ENCODE measurements around the gene GRK2. TPM values are rescaled to one million over a fixed set of nuclear protein-coding genes. Genes with fewer than 3 reads are reported as not detected.
A peak's percentile ranks its signal among the peaks of the same experiment; 100 is the strongest.

Gene GRK2
- total and polyA plus RNA-seq, 9 of the 15 experiments (the other 6 are each of a cell fraction or from before 2014, with no cell fraction given): 0.24 to 95.8 (median 56.5) TPM

DNA sequence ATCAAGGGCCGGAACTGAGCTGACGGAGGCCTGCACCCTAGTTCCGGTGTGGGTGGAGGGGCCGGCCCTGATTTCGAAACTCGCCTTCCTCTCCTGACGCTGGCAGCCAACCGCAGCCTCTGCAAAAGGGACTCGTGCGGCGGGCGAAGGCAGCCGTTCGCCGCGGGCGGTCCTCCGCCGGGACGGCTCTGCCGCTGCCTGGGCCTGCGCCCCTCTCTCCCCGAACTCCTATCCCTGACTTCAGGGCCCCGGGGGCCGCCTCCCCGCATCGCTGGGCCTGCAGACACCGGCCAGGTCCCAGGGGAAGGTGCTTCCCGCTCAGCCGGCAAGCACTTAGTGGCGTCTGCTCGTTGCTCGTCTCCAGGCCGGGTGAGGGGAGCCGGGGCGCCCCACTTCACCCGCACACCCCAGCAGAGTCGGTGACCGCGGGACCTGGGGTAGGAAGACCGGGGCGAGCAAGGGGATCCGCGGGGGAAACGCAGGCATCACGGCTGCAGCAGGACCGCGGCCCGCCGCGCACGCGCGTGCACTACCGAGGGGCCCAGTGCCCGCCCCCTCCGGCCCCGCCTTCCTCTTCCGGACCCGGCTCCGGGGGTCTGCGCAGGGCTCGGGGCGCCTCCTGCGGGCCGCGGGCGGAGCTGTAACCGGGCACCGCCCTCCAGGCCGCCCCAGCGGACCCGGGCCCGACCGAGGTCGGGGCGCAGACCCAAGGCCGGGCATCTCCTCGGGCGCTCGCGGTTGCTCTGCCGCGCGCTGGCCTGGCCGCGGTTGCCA, 22.4 kb downstream of the GRK2 start (continued):
- TF ChIP-seq, protein P1, sequence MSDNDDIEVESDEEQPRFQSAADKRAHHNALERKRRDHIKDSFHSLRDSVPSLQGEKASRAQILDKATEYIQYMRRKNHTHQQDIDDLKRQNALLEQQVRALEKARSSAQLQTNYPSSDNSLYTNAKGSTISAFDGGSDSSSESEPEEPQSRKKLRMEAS (CRISPR knock-in tag; IDR thresholded peaks at IDR 0.05): peak; percentile 81
- TF ChIP-seq, protein P2, sequence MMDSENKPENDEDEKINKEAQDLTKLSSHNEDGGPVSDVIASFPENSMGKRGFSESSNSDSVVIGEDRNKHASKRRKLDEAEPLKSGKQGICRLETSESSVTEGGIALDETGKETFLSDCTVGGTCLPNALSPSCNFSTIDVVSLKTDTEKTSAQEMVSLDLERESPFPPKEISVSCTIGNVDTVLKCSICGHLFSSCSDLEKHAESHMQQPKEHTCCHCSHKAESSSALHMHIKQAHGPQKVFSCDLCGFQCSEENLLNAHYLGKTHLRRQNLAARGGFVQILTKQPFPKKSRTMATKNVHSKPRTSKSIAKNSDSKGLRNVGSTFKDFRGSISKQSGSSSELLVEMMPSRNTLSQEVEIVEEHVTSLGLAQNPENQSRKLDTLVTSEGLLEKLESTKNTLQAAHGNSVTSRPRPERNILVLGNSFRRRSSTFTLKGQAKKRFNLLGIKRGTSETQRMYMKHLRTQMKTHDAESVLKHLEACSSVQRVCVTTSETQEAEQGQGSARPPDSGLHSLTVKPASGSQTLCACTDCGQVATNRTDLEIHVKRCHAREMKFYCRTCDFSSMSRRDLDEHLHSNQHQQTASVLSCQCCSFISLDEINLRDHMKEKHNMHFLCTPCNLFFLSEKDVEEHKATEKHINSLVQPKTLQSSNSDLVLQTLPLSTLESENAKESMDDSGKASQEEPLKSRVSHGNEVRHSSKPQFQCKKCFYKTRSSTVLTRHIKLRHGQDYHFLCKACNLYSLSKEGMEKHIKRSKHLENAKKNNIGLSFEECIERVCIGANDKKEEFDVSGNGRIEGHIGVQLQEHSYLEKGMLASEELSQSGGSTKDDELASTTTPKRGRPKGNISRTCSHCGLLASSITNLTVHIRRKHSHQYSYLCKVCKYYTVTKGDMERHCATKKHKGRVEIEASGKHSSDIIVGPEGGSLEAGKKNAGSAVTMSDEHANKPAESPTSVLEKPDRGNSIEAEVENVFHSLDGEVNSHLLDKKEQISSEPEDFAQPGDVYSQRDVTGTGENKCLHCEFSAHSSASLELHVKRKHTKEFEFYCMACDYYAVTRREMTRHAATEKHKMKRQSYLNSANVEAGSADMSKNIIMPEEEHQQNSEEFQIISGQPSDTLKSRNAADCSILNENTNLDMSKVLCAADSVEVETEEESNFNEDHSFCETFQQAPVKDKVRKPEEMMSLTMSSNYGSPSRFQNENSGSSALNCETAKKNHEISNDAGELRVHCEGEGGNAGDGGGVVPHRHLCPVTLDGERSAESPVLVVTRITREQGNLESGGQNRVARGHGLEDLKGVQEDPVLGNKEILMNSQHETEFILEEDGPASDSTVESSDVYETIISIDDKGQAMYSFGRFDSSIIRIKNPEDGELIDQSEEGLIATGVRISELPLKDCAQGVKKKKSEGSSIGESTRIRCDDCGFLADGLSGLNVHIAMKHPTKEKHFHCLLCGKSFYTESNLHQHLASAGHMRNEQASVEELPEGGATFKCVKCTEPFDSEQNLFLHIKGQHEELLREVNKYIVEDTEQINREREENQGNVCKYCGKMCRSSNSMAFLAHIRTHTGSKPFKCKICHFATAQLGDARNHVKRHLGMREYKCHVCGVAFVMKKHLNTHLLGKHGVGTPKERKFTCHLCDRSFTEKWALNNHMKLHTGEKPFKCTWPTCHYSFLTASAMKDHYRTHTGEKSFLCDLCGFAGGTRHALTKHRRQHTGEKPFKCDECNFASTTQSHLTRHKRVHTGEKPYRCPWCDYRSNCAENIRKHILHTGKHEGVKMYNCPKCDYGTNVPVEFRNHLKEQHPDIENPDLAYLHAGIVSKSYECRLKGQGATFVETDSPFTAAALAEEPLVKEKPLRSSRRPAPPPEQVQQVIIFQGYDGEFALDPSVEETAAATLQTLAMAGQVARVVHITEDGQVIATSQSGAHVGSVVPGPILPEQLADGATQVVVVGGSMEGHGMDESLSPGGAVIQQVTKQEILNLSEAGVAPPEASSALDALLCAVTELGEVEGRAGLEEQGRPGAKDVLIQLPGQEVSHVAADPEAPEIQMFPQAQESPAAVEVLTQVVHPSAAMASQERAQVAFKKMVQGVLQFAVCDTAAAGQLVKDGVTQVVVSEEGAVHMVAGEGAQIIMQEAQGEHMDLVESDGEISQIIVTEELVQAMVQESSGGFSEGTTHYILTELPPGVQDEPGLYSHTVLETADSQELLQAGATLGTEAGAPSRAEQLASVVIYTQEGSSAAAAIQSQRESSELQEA (IDR thresholded peaks at IDR 0.05; ENCODE audit: low read depth): no peak
- TF ChIP-seq GTF2E2 (tag; IDR thresholded peaks at IDR 0.05): peak; percentile 47; the same call in 1 of the 2 replicates
- TF ChIP-seq STAG1 (CRISPR knock-in tag; IDR thresholded peaks at IDR 0.05; ENCODE audit: borderline replicate concordance): peak; percentile 26; the same call in 1 of the 2 replicates
- TF ChIP-seq, protein P3, sequence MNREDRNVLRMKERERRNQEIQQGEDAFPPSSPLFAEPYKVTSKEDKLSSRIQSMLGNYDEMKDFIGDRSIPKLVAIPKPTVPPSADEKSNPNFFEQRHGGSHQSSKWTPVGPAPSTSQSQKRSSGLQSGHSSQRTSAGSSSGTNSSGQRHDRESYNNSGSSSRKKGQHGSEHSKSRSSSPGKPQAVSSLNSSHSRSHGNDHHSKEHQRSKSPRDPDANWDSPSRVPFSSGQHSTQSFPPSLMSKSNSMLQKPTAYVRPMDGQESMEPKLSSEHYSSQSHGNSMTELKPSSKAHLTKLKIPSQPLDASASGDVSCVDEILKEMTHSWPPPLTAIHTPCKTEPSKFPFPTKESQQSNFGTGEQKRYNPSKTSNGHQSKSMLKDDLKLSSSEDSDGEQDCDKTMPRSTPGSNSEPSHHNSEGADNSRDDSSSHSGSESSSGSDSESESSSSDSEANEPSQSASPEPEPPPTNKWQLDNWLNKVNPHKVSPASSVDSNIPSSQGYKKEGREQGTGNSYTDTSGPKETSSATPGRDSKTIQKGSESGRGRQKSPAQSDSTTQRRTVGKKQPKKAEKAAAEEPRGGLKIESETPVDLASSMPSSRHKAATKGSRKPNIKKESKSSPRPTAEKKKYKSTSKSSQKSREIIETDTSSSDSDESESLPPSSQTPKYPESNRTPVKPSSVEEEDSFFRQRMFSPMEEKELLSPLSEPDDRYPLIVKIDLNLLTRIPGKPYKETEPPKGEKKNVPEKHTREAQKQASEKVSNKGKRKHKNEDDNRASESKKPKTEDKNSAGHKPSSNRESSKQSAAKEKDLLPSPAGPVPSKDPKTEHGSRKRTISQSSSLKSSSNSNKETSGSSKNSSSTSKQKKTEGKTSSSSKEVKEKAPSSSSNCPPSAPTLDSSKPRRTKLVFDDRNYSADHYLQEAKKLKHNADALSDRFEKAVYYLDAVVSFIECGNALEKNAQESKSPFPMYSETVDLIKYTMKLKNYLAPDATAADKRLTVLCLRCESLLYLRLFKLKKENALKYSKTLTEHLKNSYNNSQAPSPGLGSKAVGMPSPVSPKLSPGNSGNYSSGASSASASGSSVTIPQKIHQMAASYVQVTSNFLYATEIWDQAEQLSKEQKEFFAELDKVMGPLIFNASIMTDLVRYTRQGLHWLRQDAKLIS (CRISPR knock-in tag; IDR thresholded peaks at IDR 0.05): 0 out of 2 replicates have a peak, but pooled peaks have one; percentile 65
- TF ChIP-seq CEBPB (tag; IDR thresholded peaks at IDR 0.05): peak; percentile 98
- no peak for TF ChIP-seq COPS2 (conservative IDR thresholded peaks at IDR 0.05)
- peak; percentile 61 for TF ChIP-seq CTBP1 (IDR thresholded peaks at IDR 0.05; ENCODE audit: borderline replicate concordance)

Measured in K562 (cell line).